ENCODE results near the gene UBE3B.

DNA sequence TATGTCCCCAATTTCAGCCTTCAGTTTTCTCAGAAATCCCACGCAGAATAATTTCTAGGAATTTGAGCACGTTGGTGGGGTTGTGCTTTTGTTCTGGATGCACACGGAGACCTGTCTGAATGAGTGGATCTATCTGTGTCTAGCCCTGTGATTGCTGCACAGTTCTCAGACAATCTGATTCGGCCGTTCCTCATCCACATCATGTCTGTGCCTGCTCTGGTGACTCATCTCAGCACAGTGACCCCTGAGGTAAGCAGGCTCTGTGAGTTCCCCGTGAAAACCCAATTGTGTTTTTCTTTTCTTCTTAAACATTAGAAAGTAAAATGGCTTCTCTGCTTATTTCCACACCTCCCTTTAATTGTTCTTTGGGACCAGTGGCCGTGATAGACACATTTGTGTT, 20.2 kb downstream of the UBE3B start:
- TF ChIP-seq POLR2A (IDR thresholded peaks at IDR 0.05; ENCODE audit: low read depth, low read length): no peak
- TF ChIP-seq POLR2AphosphoS5 (IDR thresholded peaks at IDR 0.05; ENCODE audit: low read depth, low read length): no peak
